GM18909 (cell line): ENCODE data around the gene RAB42.

ENCODE experiments used
- ATAC-seq: cut with Tn5 transposase; IDR thresholded peaks from one replicate; pipeline ENCODE4 v1.9.1; 2021; ENCODE audit warnings: mild to moderate bottlenecking; ENCODE audit not compliant: unreplicated experiment, poor library complexity

RAB42 gene

GRCh38 chr1:28642847-28643635, 51.0 kb downstream of the RAB42 start, which contains the start of gene TAF12:
Gene TAF12, minus strand, starts transcription at chr1:28643067. Its CDS starts 20,986 bp downstream, at chr1:28622081.
- peak; percentile 78 for ATAC-seq

DNA sequence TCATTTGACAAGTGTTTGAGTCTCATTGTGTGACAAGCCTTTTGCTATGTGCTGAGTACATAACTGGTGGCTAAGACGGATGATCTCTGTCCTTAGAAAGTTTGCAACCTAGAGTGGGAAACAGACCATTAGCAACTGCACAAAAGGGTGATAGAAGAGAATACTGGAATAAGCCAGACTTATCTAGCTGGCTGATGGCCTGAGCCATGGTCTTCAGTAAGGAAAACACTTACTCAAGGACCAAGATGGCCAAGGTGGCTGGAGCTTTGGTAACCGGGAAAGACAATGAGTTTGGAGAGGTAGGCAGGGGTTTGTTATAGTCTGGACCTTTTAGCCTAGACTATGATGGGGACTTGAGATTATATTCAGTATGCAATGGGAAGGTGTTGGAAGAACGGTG, 52.4 kb downstream of the RAB42 start:
- no peak for ATAC-seq
